Endothelial cell of umbilical vein (primary cell): ENCODE data around the gene NPLOC4. TPM values are rescaled to one million over a fixed set of nuclear protein-coding genes. Genes with fewer than 3 reads are reported as not detected.

Experiments
- BruUV-seq: library from RNA; stranded (reverse); fragments of 400-500 nt; replicated peaks from 2 replicates; lab custom pipeline; 2021; lab: Mats Ljungman, UMichigan
- CTCF ChIA-PET: fragments of 300-600, 350-600 bp; sonication (Branson Sonifier 250); formaldehyde crosslinking; loops from one replicate; lab custom pipeline; 2021; ENCODE audit warnings: antibody characterized with exemption, inconsistent platforms; lab: Charles Lee
- POLR2A ChIA-PET: fragments of 300-600, 350-600 bp; sonication (Branson Sonifier 250); formaldehyde crosslinking; loops from one replicate; lab custom pipeline; 2021; ENCODE audit warnings: antibody characterized with exemption, inconsistent platforms; lab: Charles Lee
- DNase-seq: peaks from one replicate; pipeline ENCODE4 v3.0.0-alpha.2; 2011; ENCODE audit warnings: low read depth, low spot score
- FAIRE-seq: peaks from 2 replicates; lab custom pipeline; 2011; peaks lifted over from hg19 to GRCh38; lab: Jason Lieb, UNC
- H2AFZ ChIP-seq: 2 replicates; pipeline ENCODE4 v1.6.0; 2012; ENCODE audit warnings: low read depth, low read length, control low read depth, inconsistent platforms
- H3K27ac ChIP-seq: 2 replicates; pipeline ENCODE4 v1.5.1; 2011; ENCODE audit warnings: low read depth, mild to moderate bottlenecking, control low read depth, low read length, moderate library complexity; ENCODE audit not compliant: insufficient read depth
- H3K27me3 ChIP-seq, 2 experiments: 2 replicates each; pipeline versions ENCODE4 v1.6.0 to v1.6.1; 2011; ENCODE audit warnings: low read length in 2 of 2, mixed read lengths in 1 of 2; ENCODE audit not compliant: control insufficient read depth in 2 of 2, insufficient read depth in 2 of 2
- H3K36me3 ChIP-seq, 2 experiments: 2 replicates in 1 of 2; 3 replicates in 1 of 2; pipeline ENCODE4 v1.5.1; 2011; ENCODE audit warnings: low read length in 2 of 2, mild to moderate bottlenecking in 1 of 2, moderate library complexity in 1 of 2; ENCODE audit not compliant: control insufficient read depth in 2 of 2, insufficient read depth in 2 of 2; ENCODE audit errors: extremely low read depth in 1 of 2
- H3K4me1 ChIP-seq: 3 replicates; pipeline ENCODE4 v1.5.1; 2011; ENCODE audit warnings: mild to moderate bottlenecking, low read length; ENCODE audit not compliant: control insufficient read depth, insufficient read depth; ENCODE audit errors: extremely low read depth
- H3K4me2 ChIP-seq: 2 replicates; pipeline ENCODE4 v1.6.1; 2011; ENCODE audit warnings: low read length, control low read depth, mixed read lengths; ENCODE audit not compliant: insufficient read depth
- H3K4me3 ChIP-seq, 3 experiments: fragments of 200-600 bp in 1 of 3; sonication (generic), shearing (Covaris generic) in 1 of 3; replicated peaks in 1 of 3; 2 replicates each; pipeline ENCODE4 v1.5.1; 2011 to 2016; ENCODE audit warnings: control low read depth in 3 of 3, low read length in 3 of 3, mild to moderate bottlenecking in 2 of 3, inconsistent platforms in 1 of 3, low read depth in 1 of 3, moderate library complexity in 1 of 3; ENCODE audit not compliant: insufficient read depth in 1 of 3
- H3K79me2 ChIP-seq: 2 replicates; pipeline ENCODE4 v1.6.0; 2012; ENCODE audit warnings: low read length, inconsistent platforms; ENCODE audit not compliant: control insufficient read depth, insufficient read depth
- H3K9ac ChIP-seq: replicated peaks from 2 replicates; pipeline ENCODE3; 2011; ENCODE audit warnings: low read length, control low read depth; ENCODE audit not compliant: insufficient read depth; ENCODE audit errors: extremely low read depth
- H3K9me1 ChIP-seq: replicated peaks from 3 replicates; pipeline ENCODE4 v1.6.0; 2011; ENCODE audit warnings: mild to moderate bottlenecking, low read length; ENCODE audit not compliant: control insufficient read depth, insufficient read depth; ENCODE audit errors: extremely low read depth
- H3K9me3 ChIP-seq: replicated peaks from 2 replicates; pipeline ENCODE4 v1.5.1; 2012; ENCODE audit warnings: low read length, inconsistent platforms; ENCODE audit not compliant: control insufficient read depth, insufficient read depth
- H4K20me1 ChIP-seq: replicated peaks from 2 replicates; pipeline ENCODE3; 2011; ENCODE audit warnings: mild to moderate bottlenecking, low read length; ENCODE audit not compliant: control insufficient read depth, insufficient read depth; ENCODE audit errors: extremely low read depth
- CTCF ChIP-seq, 2 donors: IDR thresholded peaks; 1 replicate in 1 of 2; 2 replicates in 1 of 2; pipeline ENCODE4 v1.5.1; 2011; ENCODE audit warnings: low read length in 2 of 2, mild to moderate bottlenecking in 2 of 2, moderate library complexity in 2 of 2, control low read depth in 1 of 2, inconsistent platforms in 1 of 2, low read depth in 1 of 2; ENCODE audit not compliant: insufficient read depth in 1 of 2; ENCODE audit errors: extremely low read depth in 1 of 2
- EZH2 ChIP-seq: IDR thresholded peaks from 2 replicates; pipeline ENCODE4 v1.6.1; 2012; ENCODE audit warnings: borderline replicate concordance, low read depth, mild to moderate bottlenecking, moderate library complexity, low read length, inconsistent platforms; ENCODE audit not compliant: severe bottlenecking
- FOS ChIP-seq: IDR thresholded peaks from 2 replicates; pipeline ENCODE4 v1.6.1; 2011; ENCODE audit warnings: mild to moderate bottlenecking, low read length, moderate library complexity, borderline replicate concordance; ENCODE audit not compliant: insufficient read depth
- GATA2 ChIP-seq: IDR thresholded peaks from 2 replicates; pipeline ENCODE4 v1.7.0; 2011; ENCODE audit warnings: low read depth, mild to moderate bottlenecking, moderate library complexity, mixed read lengths, low read length; ENCODE audit not compliant: insufficient read length, insufficient read depth
- JUN ChIP-seq: IDR thresholded peaks from 2 replicates; pipeline ENCODE4 v1.6.1; 2011; ENCODE audit warnings: borderline replicate concordance, low read depth; ENCODE audit not compliant: insufficient read length, insufficient read depth
- MYC ChIP-seq: IDR thresholded peaks from one replicate; pipeline ENCODE4 v1.6.1; 2011; ENCODE audit warnings: mild to moderate bottlenecking, low read depth, low read length
- POLR2A ChIP-seq: IDR thresholded peaks from 2 replicates; pipeline ENCODE4 v1.6.1; 2012; ENCODE audit warnings: low read depth, mild to moderate bottlenecking, control low read depth, low read length
- POLR2AphosphoS5 ChIP-seq: IDR thresholded peaks from 2 replicates; pipeline ENCODE4 v1.6.1; 2012; ENCODE audit warnings: low read depth, mild to moderate bottlenecking, control low read depth, low read length, moderate library complexity; ENCODE audit not compliant: insufficient read depth
- dilution Hi-C: fragments of 300-500 bp; cut with MboI; formaldehyde crosslinking; loops from one replicate; pipeline ENCODE4 v1.15.0; 2019; ENCODE audit warnings: low sequenced_read_pairs; ENCODE audit not compliant: extremely low pct_ligation_motif_present
- intact Hi-C: fragments of 100-400 bp; cut with micrococcal nuclease; formaldehyde crosslinking; loops from one replicate; pipeline ENCODE4 v1.10.0; 2022
- polyA plus RNA-seq, 4 experiments: library from polyadenylated mRNA; depleted of rRNA in 3 of 4; stranded (reverse) in 3 of 4; unstranded in 1 of 4; fragments of >200 nt; gene quantifications; 2 replicates each; pipeline versions ENCODE4 v1.2.1 to v1.2.3, GENCODE V29; 2011 to 2012; ENCODE audit warnings: missing spikeins in 1 of 4
- total RNA-seq: library from RNA; stranded (reverse); gene quantifications from 2 replicates; pipeline ENCODE4 v1.2.3, GENCODE V29; 2021
- TF ChIP-seq, protein P1 (sequence below): IDR thresholded peaks from 2 replicates; pipeline ENCODE4 v1.6.1; 2011; ENCODE audit not compliant: insufficient read depth, insufficient read length

NPLOC4 gene
- total and polyA plus RNA-seq, 2 donors (not counting 3 experiments of a cell fraction or from before 2014, with no cell fraction given): 150 to 175 TPM

DNA sequence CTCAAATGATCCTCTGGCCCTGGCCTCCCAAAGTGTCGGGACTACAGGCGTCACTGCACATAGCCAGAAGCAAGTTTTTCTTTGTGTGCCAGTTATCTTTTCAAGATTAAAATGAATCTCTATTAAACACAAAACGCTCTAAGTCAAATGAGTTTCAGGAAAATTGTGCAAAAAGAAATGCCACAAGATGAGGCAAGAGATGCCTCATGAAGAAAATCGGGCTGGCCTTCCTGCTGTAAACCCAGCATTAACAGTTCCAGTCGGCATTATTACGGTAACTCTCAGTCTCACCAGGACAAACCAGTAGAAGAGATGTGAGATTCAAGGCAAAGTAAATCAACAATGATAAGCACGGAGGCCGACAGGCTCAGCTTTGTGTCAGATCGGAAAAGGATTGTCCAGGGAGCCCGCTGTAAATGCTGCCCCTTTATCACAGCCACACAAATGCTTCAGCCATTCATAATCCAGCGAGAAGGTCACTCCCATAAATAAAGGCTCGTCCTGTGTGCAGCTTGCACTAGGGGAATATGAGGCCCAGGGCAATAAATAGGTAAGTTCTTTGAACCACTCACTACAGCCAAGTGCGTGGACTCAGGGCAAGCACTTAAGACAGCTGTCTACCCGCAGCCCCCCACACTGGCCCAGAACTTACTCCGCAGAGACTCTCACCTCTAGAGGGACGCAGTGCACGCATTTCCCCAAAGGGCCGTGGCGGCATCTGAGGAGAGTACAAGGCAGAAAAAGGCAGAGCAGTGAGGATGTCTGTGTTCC is 27.2 kb downstream of the NPLOC4 start:
- Histone ChIP-seq H3K4me2 (no peak overlapping the region), H3K79me2 (peaks cover 36% of the 10 kb centered on the region), H3K9ac (no peak overlapping the region), H3K9me3 (no peaks in the 10 kb centered on the region), H3K27ac (no peak overlapping the region), H3K4me3 (no peak overlapping the region), H2AFZ (no peak overlapping the region), H3K9me1 (no peaks in the 10 kb centered on the region), H4K20me1 (no peaks in the 10 kb centered on the region), H3K27me3 (no peaks in the 10 kb centered on the region), H3K4me1 (no peaks in the 10 kb centered on the region), H3K36me3 (peaks cover 24 to 37% of the 10 kb centered on the region in 2 experiments)
- FAIRE-seq (no peak), DNase-seq (no peak)
- intact Hi-C loops: no loop called here
- ChIA-PET CTCF (interaction anchor here (0.6 kb wide), 1 partner anchor 45 kb away, joined by 3 read pairs; no protein-coding TSS in a partner anchor), POLR2A (no interaction called here)
- no peak for TF ChIP-seq POLR2AphosphoS5
- no peak for TF ChIP-seq POLR2A
- dilution Hi-C loops: no loop called here
- BruUV-seq: no TSS peak

- Histone ChIP-seq H3K4me2 (no peak overlapping the region), H3K27ac (no peak overlapping the region), H2AFZ (no peak overlapping the region), H3K4me3 (no peak overlapping the region), H3K36me3 (peaks cover 27 to 44% of the 10 kb centered on the region in 2 experiments), H3K9me3 (no peaks in the 10 kb centered on the region), H3K27me3 (no peaks in the 10 kb centered on the region), H3K79me2 (peaks cover 26% of the 10 kb centered on the region), H4K20me1 (no peaks in the 10 kb centered on the region), H3K4me1 (no peaks in the 10 kb centered on the region), H3K9ac (no peak overlapping the region), H3K9me1 (no peaks in the 10 kb centered on the region)
- ChIA-PET POLR2A (no interaction called here), CTCF (no interaction called here)
- DNase-seq (no peak), FAIRE-seq (no peak)
- dilution Hi-C loops: no loop called here
- BruUV-seq: no TSS peak
- TF ChIP-seq MYC (no peak), CTCF (IDR thresholded peaks at IDR 0.05; ENCODE audit: extremely low read depth in 1 of 2, insufficient read depth in 1 of 2, low read depth in 1 of 2, low read length in 2 of 2) (no peak), FOS (no peak), POLR2AphosphoS5 (no peak), GATA2 (no peak), EZH2 (no peak), POLR2A (no peak), JUN (no peak)
- TF ChIP-seq, protein P1, sequence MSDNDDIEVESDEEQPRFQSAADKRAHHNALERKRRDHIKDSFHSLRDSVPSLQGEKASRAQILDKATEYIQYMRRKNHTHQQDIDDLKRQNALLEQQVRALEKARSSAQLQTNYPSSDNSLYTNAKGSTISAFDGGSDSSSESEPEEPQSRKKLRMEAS: no peak
- intact Hi-C loops: no loop called here
These were observed 28.3 kb downstream of the NPLOC4 start for GRCh38 chr17:81608605-81609004.
